ENCODE measurements around the gene GRP.

Gene GRP

DNA sequence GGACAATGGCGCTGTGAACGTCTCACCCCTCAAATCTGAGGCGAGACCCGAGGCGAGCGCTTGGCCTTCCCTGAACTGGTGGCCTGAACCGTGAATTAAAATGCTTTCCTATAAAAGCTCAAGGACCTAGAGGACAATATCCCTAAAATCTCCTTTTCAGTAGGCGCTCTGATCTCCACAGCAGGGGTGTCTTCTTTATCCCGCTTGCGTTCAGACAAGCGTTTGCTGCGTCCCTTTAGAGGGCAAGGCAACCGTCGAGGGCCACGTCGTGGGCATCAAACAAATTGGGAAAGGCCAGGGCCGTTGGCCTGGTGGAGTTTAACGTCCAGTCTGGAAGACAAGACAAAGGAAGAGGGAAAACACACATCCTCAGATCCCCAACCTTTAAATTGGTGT, 54.6 kb downstream of the GRP start:
- TF ChIP-seq, protein P1, sequence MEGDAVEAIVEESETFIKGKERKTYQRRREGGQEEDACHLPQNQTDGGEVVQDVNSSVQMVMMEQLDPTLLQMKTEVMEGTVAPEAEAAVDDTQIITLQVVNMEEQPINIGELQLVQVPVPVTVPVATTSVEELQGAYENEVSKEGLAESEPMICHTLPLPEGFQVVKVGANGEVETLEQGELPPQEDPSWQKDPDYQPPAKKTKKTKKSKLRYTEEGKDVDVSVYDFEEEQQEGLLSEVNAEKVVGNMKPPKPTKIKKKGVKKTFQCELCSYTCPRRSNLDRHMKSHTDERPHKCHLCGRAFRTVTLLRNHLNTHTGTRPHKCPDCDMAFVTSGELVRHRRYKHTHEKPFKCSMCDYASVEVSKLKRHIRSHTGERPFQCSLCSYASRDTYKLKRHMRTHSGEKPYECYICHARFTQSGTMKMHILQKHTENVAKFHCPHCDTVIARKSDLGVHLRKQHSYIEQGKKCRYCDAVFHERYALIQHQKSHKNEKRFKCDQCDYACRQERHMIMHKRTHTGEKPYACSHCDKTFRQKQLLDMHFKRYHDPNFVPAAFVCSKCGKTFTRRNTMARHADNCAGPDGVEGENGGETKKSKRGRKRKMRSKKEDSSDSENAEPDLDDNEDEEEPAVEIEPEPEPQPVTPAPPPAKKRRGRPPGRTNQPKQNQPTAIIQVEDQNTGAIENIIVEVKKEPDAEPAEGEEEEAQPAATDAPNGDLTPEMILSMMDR (IDR thresholded peaks at IDR 0.05) = no peak

DNA sequence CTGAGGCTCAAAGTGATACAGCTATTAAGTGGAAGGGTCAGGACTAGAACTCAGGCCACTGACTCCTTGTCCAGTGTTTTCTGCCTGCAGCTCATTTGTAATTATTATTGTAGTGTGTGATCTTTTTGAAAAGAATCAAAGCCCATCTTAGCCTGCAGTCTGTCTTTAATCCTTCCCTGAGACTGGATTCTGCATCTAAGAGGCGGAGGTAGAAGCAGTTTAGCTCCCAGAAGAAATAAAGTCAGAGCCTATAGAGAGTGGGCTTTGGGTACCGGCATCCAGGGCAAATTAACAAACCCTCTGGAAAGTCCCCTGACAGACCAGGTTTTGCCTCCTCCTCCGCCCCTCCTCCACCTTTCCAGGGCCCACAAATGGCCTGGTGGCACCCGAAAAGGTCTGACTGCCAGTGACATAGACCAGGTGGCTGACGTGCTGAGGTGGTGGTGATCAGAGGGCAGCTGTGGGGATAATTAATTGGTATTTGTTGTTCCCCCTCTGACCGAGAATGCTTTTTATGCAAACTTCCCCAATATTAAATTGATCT, 55.5 kb downstream of the GRP start:
- TF ChIP-seq, protein P1 (IDR thresholded peaks at IDR 0.05) = no peak

DNA sequence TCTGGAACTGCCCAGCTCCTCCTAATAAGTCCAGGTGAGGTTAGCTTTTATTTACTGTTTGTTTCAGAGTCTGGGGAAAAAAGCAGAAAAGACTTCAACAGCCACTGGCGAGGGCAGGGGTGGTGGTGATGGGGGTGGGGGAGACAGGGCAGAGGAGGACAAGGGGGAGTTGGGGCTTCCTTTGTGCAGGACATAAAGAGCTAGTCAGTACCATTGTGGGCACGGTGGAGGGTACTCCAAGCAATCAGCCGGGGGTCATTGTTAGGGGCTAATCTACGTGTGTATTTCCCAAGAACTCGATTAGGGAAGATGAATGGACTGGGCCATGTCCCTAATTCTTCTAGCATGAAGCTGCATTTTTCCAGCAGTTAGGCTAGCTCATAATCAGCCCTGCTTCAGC, 56.1 kb downstream of the GRP start:
- TF ChIP-seq, protein P1 (IDR thresholded peaks at IDR 0.05) = no peak

DNA sequence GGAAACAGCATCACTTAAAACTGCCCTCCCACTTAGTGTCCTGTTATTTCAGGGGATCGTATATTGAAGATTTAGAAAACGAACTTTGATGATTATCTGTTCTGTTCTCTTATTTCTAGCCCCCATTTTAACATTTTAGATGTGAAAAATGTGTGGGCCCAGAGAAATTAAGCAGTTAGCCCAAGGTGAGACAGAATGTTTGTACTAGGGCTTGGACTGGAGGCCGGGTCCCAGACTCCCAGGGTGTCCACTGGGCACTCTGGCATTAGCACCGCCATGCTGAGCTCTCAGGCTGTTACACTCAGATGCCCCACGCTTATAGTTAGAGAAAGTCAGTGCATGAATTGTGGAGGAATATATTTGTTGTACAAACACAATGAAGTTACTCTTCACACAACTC, 58.8 kb downstream of the GRP start:
- TF ChIP-seq, protein P1 (IDR thresholded peaks at IDR 0.05) = no peak

DNA sequence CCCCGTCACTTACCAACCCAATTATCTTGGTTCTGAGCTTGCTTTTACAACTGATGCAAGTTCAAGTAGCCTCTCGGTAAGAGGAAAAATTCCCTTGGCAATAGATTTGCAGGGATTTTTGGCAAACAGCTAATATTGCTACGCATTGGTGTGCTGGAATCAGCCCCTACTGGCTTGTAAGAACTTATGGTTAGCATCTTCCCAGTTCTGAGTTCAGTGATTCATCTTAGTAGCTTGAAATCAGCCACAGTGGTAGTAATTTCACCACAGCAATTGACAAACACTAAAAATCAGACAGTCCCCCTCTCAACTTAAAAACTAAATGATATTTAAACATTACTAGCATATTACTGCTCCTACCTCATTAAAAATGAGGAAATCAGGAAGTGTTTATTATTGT, 59.2 kb downstream of the GRP start:
- TF ChIP-seq, protein P1 (IDR thresholded peaks at IDR 0.05) = no peak

DNA sequence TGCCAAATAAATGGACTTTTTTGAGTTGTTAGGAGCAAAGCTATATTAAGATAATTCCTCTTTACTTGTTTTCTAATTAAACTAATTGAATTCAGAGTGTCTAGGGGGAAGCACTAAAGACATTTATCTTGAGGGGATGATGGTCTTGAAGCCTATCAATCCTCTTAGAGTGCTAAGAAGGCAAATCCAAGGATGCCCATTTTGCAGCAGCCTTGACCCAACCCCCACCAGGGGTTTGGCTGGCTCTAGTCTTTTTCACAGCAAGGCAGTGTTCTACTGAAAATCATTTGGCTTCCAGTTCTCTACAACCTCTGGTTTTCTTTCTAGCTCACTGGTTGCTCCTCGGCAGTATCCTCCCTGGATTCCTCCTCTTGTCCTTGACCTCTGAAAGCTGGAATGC, 59.8 kb downstream of the GRP start:
- TF ChIP-seq, protein P1 (IDR thresholded peaks at IDR 0.05) = no peak
